ENCODE results near the gene TPGS1.
A peak's percentile ranks its signal among the peaks of the same experiment; 100 is the strongest.

TPGS1 gene

DNA sequence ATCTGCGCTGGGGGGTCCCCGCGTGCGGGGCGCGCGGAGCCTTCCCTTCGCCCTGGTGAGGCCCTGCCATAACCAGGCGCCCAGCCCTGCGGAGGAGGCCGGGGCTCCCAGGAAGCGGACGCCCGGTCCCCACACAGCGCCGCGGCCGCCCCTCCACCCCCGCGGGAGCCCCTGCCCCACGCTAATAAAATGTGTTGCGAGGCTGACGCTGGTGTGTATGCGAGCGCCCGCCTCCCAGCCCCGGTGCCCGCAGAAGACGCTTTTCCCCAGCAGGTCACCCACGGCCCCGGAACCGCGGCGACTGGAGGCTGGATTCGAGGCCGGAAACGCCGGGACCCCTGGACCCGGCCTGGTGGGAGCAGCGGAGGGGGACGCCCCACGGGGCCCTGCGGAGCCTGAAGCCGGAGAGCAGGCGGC is 12.2 kb downstream of the TPGS1 start:
- Histone ChIP-seq H3K4me1 (ENCODE audit: control insufficient read depth, insufficient read depth, low read length) (no peaks in the 10 kb centered on the region), H3K36me3 (ENCODE audit: control insufficient read depth, insufficient read depth, low read length) (no peaks in the 10 kb centered on the region), H3K4me3 (ENCODE audit: low read length) (no peak overlapping the region), H3K9ac (ENCODE audit: low read length) (no peak overlapping the region), H3K27me3 (ENCODE audit: control insufficient read depth, insufficient read depth, low read length) (no peaks in the 10 kb centered on the region), H3K9me3 (ENCODE audit: control insufficient read depth, low read length) (no peaks in the 10 kb centered on the region)

GRCh38 chr19:522726-523125 is 15.4 kb downstream of the TPGS1 start:
- no peak overlapping the region for H3K9ac ChIP-seq (ENCODE audit: low read length)
- H3K9me3 ChIP-seq (ENCODE audit: control insufficient read depth, low read length): no peaks in the 10 kb centered on the region
- H3K4me3 ChIP-seq (ENCODE audit: low read length): no peak overlapping the region
- H3K4me1 ChIP-seq (ENCODE audit: control insufficient read depth, insufficient read depth, low read length): no peaks in the 10 kb centered on the region
- no peaks in the 10 kb centered on the region for H3K36me3 ChIP-seq (ENCODE audit: control insufficient read depth, insufficient read depth, low read length)
- peaks cover 6% of the 10 kb centered on the region for H3K27me3 ChIP-seq (ENCODE audit: control insufficient read depth, insufficient read depth, low read length)

DNA sequence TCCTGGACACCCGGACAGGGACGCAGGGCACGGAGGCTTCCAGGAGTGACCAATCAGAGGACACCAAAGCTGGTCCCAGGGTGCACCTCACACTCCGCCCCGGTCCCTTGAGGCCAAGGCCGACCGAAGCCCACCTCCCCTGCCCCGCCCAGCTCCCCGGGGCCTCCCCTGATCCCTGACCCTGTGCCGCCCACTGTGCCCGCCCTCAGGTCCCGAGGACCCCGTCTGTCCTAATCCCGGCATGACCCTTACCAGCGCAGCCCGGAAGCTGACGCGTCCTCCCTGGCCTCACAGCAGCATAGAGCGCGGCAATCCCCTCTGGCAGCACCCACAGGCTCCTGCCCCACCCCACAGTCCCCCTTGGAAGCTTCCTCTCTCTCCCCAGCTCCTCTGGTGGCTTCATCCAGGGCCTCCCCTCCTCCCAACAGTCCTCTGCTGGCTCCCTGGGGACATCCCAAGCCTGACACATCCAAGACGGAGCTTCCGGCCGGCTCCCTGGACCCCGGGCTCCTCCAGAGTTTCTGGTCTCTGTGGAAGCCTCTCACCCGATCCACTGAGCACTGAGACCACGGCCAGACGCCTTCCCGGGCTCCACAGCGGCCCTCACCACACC is 16.9 kb downstream of the TPGS1 start:
- peaks cover 11% of the 10 kb centered on the region for H3K27me3 ChIP-seq (ENCODE audit: control insufficient read depth, insufficient read depth, low read length)
- H3K36me3 ChIP-seq (ENCODE audit: control insufficient read depth, insufficient read depth, low read length): no peaks in the 10 kb centered on the region
- no peak overlapping the region for H3K9ac ChIP-seq (ENCODE audit: low read length)
- no peak overlapping the region for H3K4me3 ChIP-seq (ENCODE audit: low read length)
- H3K4me1 ChIP-seq (ENCODE audit: control insufficient read depth, insufficient read depth, low read length): no peaks in the 10 kb centered on the region
- no peaks in the 10 kb centered on the region for H3K9me3 ChIP-seq (ENCODE audit: control insufficient read depth, low read length)

- no peaks in the 10 kb centered on the region for H3K4me1 ChIP-seq (ENCODE audit: control insufficient read depth, insufficient read depth, low read length)
- no peaks in the 10 kb centered on the region for H3K9me3 ChIP-seq (ENCODE audit: control insufficient read depth, low read length)
- no peak overlapping the region for H3K4me3 ChIP-seq (ENCODE audit: low read length)
These were observed 17.7 kb downstream of the TPGS1 start for GRCh38 chr19:525029-525428.

GRCh38 chr19:525857-526419 is 18.6 kb downstream of the TPGS1 start:
- Histone ChIP-seq H3K9me3 (ENCODE audit: control insufficient read depth, low read length) (no peaks in the 10 kb centered on the region), H3K4me3 (ENCODE audit: low read length) (no peak overlapping the region), H3K9ac (ENCODE audit: low read length) (no peak overlapping the region), H3K36me3 (ENCODE audit: control insufficient read depth, insufficient read depth, low read length) (no peaks in the 10 kb centered on the region), H3K27me3 (ENCODE audit: control insufficient read depth, insufficient read depth, low read length) (peaks cover 11% of the 10 kb centered on the region), H3K4me1 (ENCODE audit: control insufficient read depth, insufficient read depth, low read length) (peaks cover 4% of the 10 kb centered on the region)

More at GRCh38 chr19:525029-525428, 17.7 kb downstream of the TPGS1 start:
- H3K27me3 ChIP-seq (ENCODE audit: control insufficient read depth, insufficient read depth, low read length): peaks cover 11% of the 10 kb centered on the region
- H3K9ac ChIP-seq (ENCODE audit: low read length): no peak overlapping the region
- no peaks in the 10 kb centered on the region for H3K36me3 ChIP-seq (ENCODE audit: control insufficient read depth, insufficient read depth, low read length)

DNA sequence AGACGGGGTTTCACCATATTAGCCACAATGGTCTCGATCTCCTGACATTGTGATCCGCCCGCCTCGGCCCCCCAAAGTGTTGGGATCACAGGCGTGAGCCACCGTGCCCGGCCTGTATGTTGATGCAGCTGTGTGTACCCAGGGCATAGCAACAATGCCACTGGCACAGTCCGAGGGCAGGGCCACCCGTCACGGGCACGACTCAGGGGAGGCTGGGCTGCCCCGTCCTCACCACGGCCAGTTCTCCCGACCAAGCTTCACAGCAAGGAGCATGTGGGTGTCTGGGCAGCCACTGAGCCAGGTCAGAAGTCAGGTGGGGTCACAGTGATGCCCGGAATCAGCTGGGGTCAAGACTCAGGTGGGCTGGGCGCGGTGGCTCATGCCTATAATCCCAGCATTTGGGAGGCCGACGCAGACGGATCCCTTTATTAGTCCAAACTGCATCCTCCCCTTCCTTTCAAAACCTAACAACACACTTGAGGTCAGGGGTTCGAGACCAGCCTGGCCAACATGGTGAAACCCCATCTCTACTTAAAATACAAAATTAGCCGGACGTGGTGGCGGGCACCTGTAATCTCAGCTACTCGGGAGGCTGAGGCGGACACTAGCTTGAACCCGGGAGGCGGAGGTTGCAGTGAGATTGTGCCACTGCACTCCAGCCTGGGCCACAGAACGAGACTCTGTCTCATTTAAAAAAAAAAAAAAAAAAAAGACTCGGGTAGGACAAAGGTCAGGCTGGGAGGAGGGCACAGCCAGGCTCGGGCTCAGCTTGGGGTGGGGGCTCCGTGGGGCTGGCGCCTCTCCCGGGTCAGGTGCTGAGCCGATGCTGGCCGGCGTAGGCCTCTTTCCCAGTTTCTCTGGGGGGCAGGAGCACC is 23.1 kb downstream of the TPGS1 start:
- H3K9me3 ChIP-seq (ENCODE audit: control insufficient read depth, low read length): no peaks in the 10 kb centered on the region
- H3K9ac ChIP-seq (ENCODE audit: low read length): peak overlapping the region; percentile 70
- H3K27me3 ChIP-seq (ENCODE audit: control insufficient read depth, insufficient read depth, low read length): peaks cover 8% of the 10 kb centered on the region
- H3K4me3 ChIP-seq (ENCODE audit: low read length): peak overlapping the region; percentile 63
- H3K4me1 ChIP-seq (ENCODE audit: control insufficient read depth, insufficient read depth, low read length): peaks cover 28% of the 10 kb centered on the region
- no peaks in the 10 kb centered on the region for H3K36me3 ChIP-seq (ENCODE audit: control insufficient read depth, insufficient read depth, low read length)

DNA sequence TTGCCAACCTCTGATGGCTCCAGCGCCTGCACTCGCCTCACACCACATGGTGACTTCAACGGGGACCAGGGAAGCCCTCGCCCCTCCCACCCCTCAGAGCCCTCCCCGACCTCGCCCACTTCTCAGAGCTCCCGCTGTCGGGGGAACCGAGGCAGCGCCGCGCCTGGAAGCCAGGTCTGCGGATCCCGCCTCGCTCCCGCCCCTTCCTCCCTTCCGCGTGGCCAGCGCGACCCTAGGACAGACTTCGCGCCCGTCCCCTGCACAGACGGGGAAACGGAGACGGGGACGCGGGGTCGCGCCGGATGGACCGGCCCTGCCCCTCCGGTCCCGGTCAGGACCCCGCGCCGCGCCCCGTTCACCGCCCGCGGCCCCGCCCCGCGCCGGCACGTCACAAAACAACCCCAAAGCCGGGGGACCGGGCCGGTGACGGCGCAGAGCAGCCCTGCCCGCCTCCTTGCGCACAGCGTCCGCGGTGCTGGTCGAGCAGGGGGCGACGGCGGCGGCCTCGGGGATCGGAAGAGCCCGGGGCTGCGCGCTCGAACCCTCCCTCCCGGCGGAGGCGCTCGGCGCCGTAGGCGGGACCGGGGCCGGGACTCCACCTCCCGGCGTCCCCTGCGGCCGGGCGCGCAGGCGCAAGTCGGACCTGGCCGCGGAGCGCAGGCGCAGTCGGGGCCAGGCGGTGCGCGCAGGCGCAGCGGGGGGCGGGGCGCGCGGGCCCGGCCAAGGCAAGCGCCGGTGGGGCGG is 23.9 kb downstream of the TPGS1 start:
- peaks cover 28% of the 10 kb centered on the region for H3K4me1 ChIP-seq (ENCODE audit: control insufficient read depth, insufficient read depth, low read length)
- H3K27me3 ChIP-seq (ENCODE audit: control insufficient read depth, insufficient read depth, low read length): peaks cover 6% of the 10 kb centered on the region
- no peaks in the 10 kb centered on the region for H3K9me3 ChIP-seq (ENCODE audit: control insufficient read depth, low read length)
- peak overlapping the region; percentile 63 for H3K4me3 ChIP-seq (ENCODE audit: low read length)
- peak overlapping the region; percentile 70 for H3K9ac ChIP-seq (ENCODE audit: low read length)
- H3K36me3 ChIP-seq (ENCODE audit: control insufficient read depth, insufficient read depth, low read length): no peaks in the 10 kb centered on the region

- peaks cover 28% of the 10 kb centered on the region for H3K4me1 ChIP-seq (ENCODE audit: control insufficient read depth, insufficient read depth, low read length)
- H3K27me3 ChIP-seq (ENCODE audit: control insufficient read depth, insufficient read depth, low read length): peaks cover 5% of the 10 kb centered on the region
- H3K9me3 ChIP-seq (ENCODE audit: control insufficient read depth, low read length): no peaks in the 10 kb centered on the region
These were observed 24.7 kb downstream of the TPGS1 start, which contains the start of gene CDC34 for GRCh38 chr19:531753-532560. Gene CDC34 (plus strand): TSS chr19:531760. CDS start chr19:531932, 172 bp downstream.

DNA sequence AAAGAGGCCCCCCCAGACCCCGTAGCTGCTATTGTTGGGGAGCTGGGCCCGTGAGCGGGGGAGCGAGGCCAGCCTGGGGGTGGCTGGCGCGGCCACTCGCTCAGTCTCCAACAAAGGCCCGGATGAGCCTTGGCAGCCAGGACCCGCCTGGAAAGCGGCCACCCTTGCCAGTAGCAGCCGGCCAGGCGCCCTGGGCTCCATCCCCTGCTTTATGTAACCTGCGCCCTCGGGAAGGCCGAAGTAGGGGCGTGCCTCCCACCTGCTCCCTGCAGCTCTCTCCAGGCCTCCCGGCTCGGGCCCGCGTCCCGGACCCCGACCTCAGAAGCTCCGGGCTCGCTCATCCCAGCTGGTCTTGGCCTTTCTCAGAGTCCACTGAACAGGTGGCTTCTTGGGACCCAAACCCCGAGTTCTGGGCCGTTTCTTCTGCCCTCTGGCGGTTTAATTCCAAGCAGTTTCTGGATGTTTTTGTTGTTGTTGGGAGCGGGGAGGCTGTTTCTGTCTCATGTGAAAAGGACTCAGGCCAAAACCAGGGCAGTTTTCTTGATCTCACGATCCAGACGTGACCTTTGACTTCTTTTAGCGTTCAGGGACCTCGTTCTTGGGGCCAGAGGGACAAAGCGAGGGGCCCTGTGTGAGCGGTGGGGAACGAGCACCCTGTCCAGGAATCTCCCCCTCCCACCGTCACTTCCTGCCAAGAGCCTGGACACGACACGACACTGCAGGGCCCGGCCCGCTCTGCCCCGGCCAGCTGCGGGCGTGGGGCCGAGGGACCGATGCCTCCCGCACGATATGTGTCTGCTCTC is 25.5 kb downstream of the TPGS1 start:
- Histone ChIP-seq H3K9me3 (ENCODE audit: control insufficient read depth, low read length) (no peaks in the 10 kb centered on the region), H3K27me3 (ENCODE audit: control insufficient read depth, insufficient read depth, low read length) (peaks cover 5% of the 10 kb centered on the region), H3K36me3 (ENCODE audit: control insufficient read depth, insufficient read depth, low read length) (no peaks in the 10 kb centered on the region), H3K4me3 (ENCODE audit: low read length) (peak overlapping the region; percentile 46), H3K9ac (ENCODE audit: low read length) (peak overlapping the region; percentile 76), H3K4me1 (ENCODE audit: control insufficient read depth, insufficient read depth, low read length) (peaks cover 28% of the 10 kb centered on the region)

More at GRCh38 chr19:531753-532560, 24.7 kb downstream of the TPGS1 start, which contains the start of gene CDC34:
- Histone ChIP-seq H3K9ac (ENCODE audit: low read length) (peak within 1 kb of the TSS; percentile 76), H3K36me3 (ENCODE audit: control insufficient read depth, insufficient read depth, low read length) (no peaks in the 10 kb centered on the region), H3K4me3 (ENCODE audit: low read length) (peak within 1 kb of the TSS; percentile 63)

DNA sequence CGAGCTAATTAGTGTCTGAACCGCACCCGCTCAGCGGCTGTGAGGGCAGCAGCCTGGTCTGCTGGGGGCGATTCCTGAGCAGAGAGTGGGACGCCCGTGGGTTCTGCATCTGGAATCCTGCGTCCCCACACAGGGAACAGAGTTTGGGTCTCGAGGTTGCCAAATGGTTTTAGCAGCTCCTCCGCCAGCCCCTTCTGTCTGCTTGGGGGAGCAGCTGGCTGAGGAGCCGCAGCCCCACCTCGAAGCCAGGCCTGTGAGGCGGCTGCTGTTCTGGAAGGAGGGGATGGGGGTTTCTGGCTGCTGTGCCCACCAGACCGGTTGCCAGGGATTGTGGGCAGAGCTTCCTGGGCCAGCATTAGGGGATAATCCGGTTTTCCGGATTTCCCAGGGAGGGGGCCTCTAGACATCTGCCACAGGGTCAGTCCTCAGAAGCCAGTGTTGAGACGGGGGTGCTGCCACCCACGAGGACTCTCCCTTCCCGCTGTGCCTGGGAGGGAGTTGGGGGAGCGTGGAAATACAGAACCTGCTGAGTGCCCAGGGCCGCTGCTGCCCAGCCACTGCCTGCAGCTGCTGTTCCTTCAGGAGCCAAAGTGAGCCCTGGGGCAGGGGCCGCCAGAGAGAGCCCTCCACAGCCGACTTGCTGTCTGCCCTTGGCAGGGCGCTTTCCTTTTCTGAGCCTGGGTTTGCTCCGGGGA is 26.2 kb downstream of the TPGS1 start:
- Histone ChIP-seq H3K4me1 (ENCODE audit: control insufficient read depth, insufficient read depth, low read length) (peaks cover 28% of the 10 kb centered on the region), H3K4me3 (ENCODE audit: low read length) (peak overlapping the region; percentile 46), H3K27me3 (ENCODE audit: control insufficient read depth, insufficient read depth, low read length) (peaks cover 4% of the 10 kb centered on the region), H3K36me3 (ENCODE audit: control insufficient read depth, insufficient read depth, low read length) (no peaks in the 10 kb centered on the region), H3K9me3 (ENCODE audit: control insufficient read depth, low read length) (no peaks in the 10 kb centered on the region), H3K9ac (ENCODE audit: low read length) (peak overlapping the region; percentile 76)

All from mucosa of stomach (tissue), 1 donor.